Activated CD4-positive, alpha-beta memory T cell treated with anti-CD3 and anti-CD28 coated beads for 36 hours (primary cell): ENCODE measurements around the gene PRDM4. TPM values are rescaled to one million over a fixed set of nuclear protein-coding genes. Genes with fewer than 3 reads are reported as not detected.
"Not testable (repeated sequence)": the region's sequence is repeated elsewhere in the genome, so short reads cannot be mapped to it uniquely, and the experiment has no call there.

Source experiments
- CTCF ChIA-PET: fragments of 350-600 bp; sonication (Branson Sonifier 250); formaldehyde crosslinking; loops from one replicate; lab custom pipeline; 2021; ENCODE audit warnings: antibody characterized with exemption, inconsistent platforms; lab: Charles Lee
- POLR2A ChIA-PET: fragments of 350-600 bp; sonication (Branson Sonifier 250); formaldehyde crosslinking; loops from one replicate; lab custom pipeline; 2021; ENCODE audit warnings: antibody characterized with exemption; lab: Charles Lee
- DNase-seq: peaks from one replicate; pipeline ENCODE4 v3.0.0-alpha.2; 2020
- H3K27ac Mint-ChIP-seq: one replicate; pipeline ENCODE4 v1.8.0; 2021; ENCODE audit warnings: mixed read lengths
- H3K27me3 Mint-ChIP-seq: one replicate; pipeline ENCODE4 v1.8.0; 2021; ENCODE audit warnings: mixed read lengths
- H3K36me3 Mint-ChIP-seq: one replicate; pipeline ENCODE4 v1.8.0; 2021; ENCODE audit warnings: mixed read lengths
- H3K4me1 Mint-ChIP-seq: one replicate; pipeline ENCODE4 v1.8.0; 2021; ENCODE audit warnings: low read depth, mixed read lengths
- H3K4me3 Mint-ChIP-seq: one replicate; pipeline ENCODE4 v1.8.0; 2021; ENCODE audit warnings: mild to moderate bottlenecking, mixed read lengths
- H3K9me3 Mint-ChIP-seq: one replicate; pipeline ENCODE4 v1.8.0; 2021; ENCODE audit warnings: mixed read lengths
- intact Hi-C: fragments of 100-400 bp; cut with micrococcal nuclease; formaldehyde crosslinking; loops from one replicate; pipeline ENCODE4 v1.15.1; 2023
- total RNA-seq, 2 experiments: library from RNA; stranded (reverse); gene quantifications; one replicate each; pipeline ENCODE4 v1.2.3, GENCODE V29; 2021

Gene PRDM4
- total RNA-seq, 2 experiments from 2014 or later, result 33.4 to 39.0 TPM

GRCh38 chr12:107727327-107727726 lies 33.6 kb downstream of the PRDM4 start:
- POLR2A ChIA-PET, H3K4me3 Mint-ChIP-seq, H3K4me1 Mint-ChIP-seq, CTCF ChIA-PET, DNase-seq, H3K27me3 Mint-ChIP-seq, H3K27ac Mint-ChIP-seq, intact Hi-C loops: not testable (repeated sequence)
- Mint-ChIP-seq H3K9me3 (peaks cover 12% of the 10 kb centered on the region), H3K36me3 (peaks cover 14% of the 10 kb centered on the region)

DNA sequence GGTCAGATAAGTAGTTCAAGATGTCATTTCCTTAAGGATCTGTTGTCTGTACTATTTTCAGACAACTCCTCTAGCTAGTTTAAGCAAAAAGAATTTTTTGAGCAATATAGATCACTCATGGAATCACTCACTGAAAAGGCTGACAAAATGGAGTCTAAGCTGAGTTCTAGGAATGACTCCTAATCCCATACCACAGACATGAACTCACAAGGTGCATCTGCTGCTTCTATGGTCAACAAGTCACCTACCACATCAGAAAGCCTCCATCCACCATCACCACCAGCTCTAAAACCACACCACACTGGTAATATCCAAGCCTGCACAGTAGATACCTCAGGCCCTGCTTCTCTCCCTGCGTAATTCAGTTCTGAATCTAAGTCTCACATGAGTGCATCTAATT lies 42.3 kb downstream of the PRDM4 start:
- H3K27me3 Mint-ChIP-seq, result no peaks in the 10 kb centered on the region
- no peaks in the 10 kb centered on the region for H3K4me1 Mint-ChIP-seq
- H3K36me3 Mint-ChIP-seq, result peaks cover 35% of the 10 kb centered on the region
- ChIA-PET CTCF (interaction anchor here (0.9 kb wide), 1 partner anchor 48 kb away, joined by 3 read pairs; no protein-coding TSS in a partner anchor), POLR2A (no interaction called here)
- H3K4me3 Mint-ChIP-seq, result no peak overlapping the region
- peak; percentile 31 for DNase-seq
- intact Hi-C loops, result no loop called here
- peaks cover 7% of the 10 kb centered on the region for H3K9me3 Mint-ChIP-seq
- no peak overlapping the region for H3K27ac Mint-ChIP-seq

- ChIA-PET POLR2A (no interaction called here), CTCF (no interaction called here)
- H3K4me3 Mint-ChIP-seq, result no peak overlapping the region
- peaks cover 2% of the 10 kb centered on the region for H3K9me3 Mint-ChIP-seq
- H3K27ac Mint-ChIP-seq, result no peak overlapping the region
- H3K27me3 Mint-ChIP-seq, result no peaks in the 10 kb centered on the region
- DNase-seq, result no peak
- H3K4me1 Mint-ChIP-seq, result no peaks in the 10 kb centered on the region
- peaks cover 50% of the 10 kb centered on the region for H3K36me3 Mint-ChIP-seq
- intact Hi-C loops, result no loop called here
Observed at GRCh38 chr12:107715780-107716179, 45.2 kb downstream of the PRDM4 start.

GRCh38 chr12:107705522-107705921 lies 55.4 kb downstream of the PRDM4 start:
- H3K27me3 Mint-ChIP-seq, intact Hi-C loops, CTCF ChIA-PET, H3K9me3 Mint-ChIP-seq, H3K4me3 Mint-ChIP-seq, H3K27ac Mint-ChIP-seq, DNase-seq, POLR2A ChIA-PET, H3K4me1 Mint-ChIP-seq: not testable (repeated sequence)
- peaks cover 76% of the 10 kb centered on the region for H3K36me3 Mint-ChIP-seq

- CTCF ChIA-PET, result interaction anchor here (0.5 kb wide), 1 partner anchor 18 kb away, joined by 3 read pairs; no protein-coding TSS in a partner anchor
- no peak overlapping the region for H3K27ac Mint-ChIP-seq
- no peaks in the 10 kb centered on the region for H3K27me3 Mint-ChIP-seq
- peaks cover 81% of the 10 kb centered on the region for H3K36me3 Mint-ChIP-seq
- no peaks in the 10 kb centered on the region for H3K4me1 Mint-ChIP-seq
- no peak for DNase-seq
- no peak overlapping the region for H3K4me3 Mint-ChIP-seq
- intact Hi-C loops, result no loop called here
- POLR2A ChIA-PET, result no interaction called here
- H3K9me3 Mint-ChIP-seq, result peaks cover 12% of the 10 kb centered on the region
Observed at GRCh38 chr12:107704041-107704440, 56.9 kb downstream of the PRDM4 start.

- H3K4me1 Mint-ChIP-seq, result no peaks in the 10 kb centered on the region
- H3K27ac Mint-ChIP-seq, result no peak overlapping the region
- DNase-seq, result no peak
- CTCF ChIA-PET, result no interaction called here
- H3K9me3 Mint-ChIP-seq, result peaks cover 12% of the 10 kb centered on the region
- H3K4me3 Mint-ChIP-seq, result no peak overlapping the region
- intact Hi-C loops, result no loop called here
- H3K27me3 Mint-ChIP-seq, result no peaks in the 10 kb centered on the region
- POLR2A ChIA-PET, result no interaction called here
- peaks cover 76% of the 10 kb centered on the region for H3K36me3 Mint-ChIP-seq
Observed at GRCh38 chr12:107702106-107702505, 58.8 kb downstream of the PRDM4 start.

GRCh38 chr12:107695772-107696171 lies 65.2 kb downstream of the PRDM4 start:
- intact Hi-C loops, H3K27me3 Mint-ChIP-seq, H3K27ac Mint-ChIP-seq, POLR2A ChIA-PET, H3K4me3 Mint-ChIP-seq, DNase-seq, H3K4me1 Mint-ChIP-seq, H3K9me3 Mint-ChIP-seq: not testable (repeated sequence)
- peaks cover 59% of the 10 kb centered on the region for H3K36me3 Mint-ChIP-seq
- CTCF ChIA-PET, result interaction anchor here (0.6 to 1.6 kb wide), 5 partner anchors 18 to 737 kb away, joined by 3 to 5 read pairs (median 4); no protein-coding TSS in a partner anchor

- intact Hi-C loops, result loop anchor here (1.0 to 10.0 kb wide), 7 partner anchors 76 to 1381 kb away; partner anchors contain the start of genes CRY1, FICD, POLR3B and PRDM4
- Mint-ChIP-seq H3K9me3 (no peaks in the 10 kb centered on the region), H3K4me3 (peak within 1 kb of the TSS; percentile 92), H3K4me1 (peaks cover 25% of the 10 kb centered on the region), H3K36me3 (peaks cover 24% of the 10 kb centered on the region), H3K27me3 (peaks cover 1% of the 10 kb centered on the region), H3K27ac (peak within 1 kb of the TSS; percentile 98)
- DNase-seq, result peak; percentile 96
- POLR2A ChIA-PET, result interaction anchor here (1.0 to 1.6 kb wide), 2 partner anchors 12 to 75 kb away, joined by 3 to 4 read pairs; no protein-coding TSS in a partner anchor
- CTCF ChIA-PET, result interaction anchor here (1.0 to 1.8 kb wide), 3 partner anchors 14 to 199 kb away, joined by 3 to 15 read pairs (median 3); no protein-coding TSS in a partner anchor
Observed at GRCh38 chr12:107685360-107686248, 75.3 kb downstream of the PRDM4 start, which contains the start of gene PWP1. Gene PWP1 (plus strand): TSS chr12:107685799. CDS start chr12:107685900, 101 bp downstream.

GRCh38 chr12:107684990-107685359 lies 76.0 kb downstream of the PRDM4 start:
- intact Hi-C loops, result loop anchor here (1.0 to 10.0 kb wide), 7 partner anchors 76 to 1380 kb away; partner anchors contain the start of genes CRY1, FICD, POLR3B and PRDM4

GRCh38 chr12:107684029-107684795 lies 76.7 kb downstream of the PRDM4 start:
- Mint-ChIP-seq H3K4me3 (peak overlapping the region; percentile 92), H3K27me3 (peaks cover 1% of the 10 kb centered on the region), H3K27ac (peak overlapping the region; percentile 98)

More at GRCh38 chr12:107684990-107685359, 76.0 kb downstream of the PRDM4 start:
- peaks cover 25% of the 10 kb centered on the region for H3K4me1 Mint-ChIP-seq
- POLR2A ChIA-PET, result interaction anchor here (1.0 to 1.6 kb wide), 2 partner anchors 13 to 75 kb away, joined by 3 to 4 read pairs; no protein-coding TSS in a partner anchor
- H3K9me3 Mint-ChIP-seq, result no peaks in the 10 kb centered on the region
- H3K27me3 Mint-ChIP-seq, result peaks cover 1% of the 10 kb centered on the region
- H3K27ac Mint-ChIP-seq, result peak overlapping the region; percentile 98
- H3K4me3 Mint-ChIP-seq, result peak overlapping the region; percentile 92
- DNase-seq, result peak; percentile 40
- CTCF ChIA-PET, result interaction anchor here (1.2 to 1.8 kb wide), 2 partner anchors 13 to 199 kb away, joined by 3 to 15 read pairs; no protein-coding TSS in a partner anchor
- peaks cover 21% of the 10 kb centered on the region for H3K36me3 Mint-ChIP-seq

More at GRCh38 chr12:107684029-107684795, 76.7 kb downstream of the PRDM4 start:
- Mint-ChIP-seq H3K9me3 (no peaks in the 10 kb centered on the region), H3K36me3 (peaks cover 14% of the 10 kb centered on the region), H3K4me1 (peaks cover 25% of the 10 kb centered on the region)
- intact Hi-C loops, result loop anchor here (2.0 to 10.0 kb wide), 2 partner anchors 363 to 1379 kb away; partner anchors contain the start of gene TCP11L2
- ChIA-PET POLR2A (no interaction called here), CTCF (interaction anchor here (0.8 to 1.8 kb wide), 2 partner anchors 8 to 13 kb away, joined by 4 to 15 read pairs; no protein-coding TSS in a partner anchor)
- DNase-seq, result no peak
